Keratinocyte (primary cell): Measurements from ENCODE around the gene ZBTB11. TPM values are rescaled to one million over a fixed set of nuclear protein-coding genes. Genes with fewer than 3 reads are reported as not detected.

ENCODE experiments used
- DNase-seq: peaks from one replicate; pipeline ENCODE4 v3.0.0-alpha.2; 2011; ENCODE audit warnings: low read depth, missing footprints, low spot score
- FAIRE-seq: peaks from 2 replicates; lab custom pipeline; 2011; peaks lifted over from hg19 to GRCh38; lab: Jason Lieb, UNC
- H2AFZ ChIP-seq: 2 replicates; pipeline ENCODE4 v1.6.0; 2012; ENCODE audit warnings: low read length, control low read depth, inconsistent platforms; ENCODE audit not compliant: control insufficient read depth
- H3K27ac ChIP-seq: 2 replicates; pipeline ENCODE4 v1.5.1; 2011; ENCODE audit warnings: low read length; ENCODE audit not compliant: control insufficient read depth, insufficient read depth
- H3K27me3 ChIP-seq: 3 replicates; pipeline ENCODE4 v1.6.0; 2011; ENCODE audit warnings: low read length; ENCODE audit not compliant: control insufficient read depth, insufficient read depth; ENCODE audit errors: extremely low read depth
- H3K36me3 ChIP-seq, 2 experiments: 2 replicates in 1 of 2; 3 replicates in 1 of 2; pipeline ENCODE4 v1.5.1; 2011; ENCODE audit warnings: low read length in 2 of 2, mild to moderate bottlenecking in 1 of 2; ENCODE audit not compliant: control insufficient read depth in 2 of 2, insufficient read depth in 2 of 2; ENCODE audit errors: extremely low read depth in 1 of 2
- H3K4me1 ChIP-seq: 3 replicates; pipeline ENCODE4 v1.5.1; 2011; ENCODE audit warnings: low read length; ENCODE audit not compliant: control insufficient read depth, insufficient read depth; ENCODE audit errors: extremely low read depth
- H3K4me2 ChIP-seq: 3 replicates; pipeline ENCODE4 v1.6.0; 2011; ENCODE audit warnings: low read depth, low read length; ENCODE audit not compliant: control insufficient read depth, insufficient read depth; ENCODE audit errors: extremely low read depth
- H3K4me3 ChIP-seq, 3 experiments: fragments of 200-600 bp in 1 of 3; sonication (generic) in 1 of 3; 2 replicates in 2 of 3; 3 replicates in 1 of 3; pipeline ENCODE4 v1.5.1; 2011 to 2016; ENCODE audit warnings: low read length in 3 of 3, mild to moderate bottlenecking in 3 of 3, control low read depth in 2 of 3, inconsistent platforms in 1 of 3, low read depth in 1 of 3, mixed read lengths in 1 of 3, mixed run types in 1 of 3, moderate library complexity in 1 of 3; ENCODE audit not compliant: control insufficient read depth in 2 of 3, insufficient read depth in 2 of 3; ENCODE audit errors: extremely low read depth in 1 of 3
- H3K79me2 ChIP-seq: 2 replicates; pipeline ENCODE4 v1.6.0; 2012; ENCODE audit warnings: low read length; ENCODE audit not compliant: control insufficient read depth, insufficient read depth
- H3K9ac ChIP-seq: 3 replicates; pipeline ENCODE4 v1.6.0; 2011; ENCODE audit warnings: low read length; ENCODE audit not compliant: control insufficient read depth, insufficient read depth; ENCODE audit errors: extremely low read depth
- H3K9me1 ChIP-seq: 3 replicates; pipeline ENCODE4 v1.6.0; 2011; ENCODE audit warnings: low read length; ENCODE audit not compliant: control insufficient read depth, insufficient read depth; ENCODE audit errors: extremely low read depth
- H3K9me3 ChIP-seq: 2 replicates; pipeline ENCODE4 v1.5.1; 2012; ENCODE audit warnings: low read depth, low read length; ENCODE audit not compliant: control insufficient read depth
- H4K20me1 ChIP-seq: 3 replicates; pipeline ENCODE4 v1.6.0; 2011; ENCODE audit warnings: low read length; ENCODE audit not compliant: control insufficient read depth, insufficient read depth; ENCODE audit errors: extremely low read depth
- EZH2 ChIP-seq: IDR thresholded peaks from one replicate; pipeline ENCODE4 v1.6.1; 2012; ENCODE audit warnings: inconsistent platforms, mild to moderate bottlenecking, low read length, moderate library complexity
- dilution Hi-C: fragments of 300-500 bp; cut with MboI; formaldehyde crosslinking; loops from one replicate; pipeline ENCODE4 v1.7.0; 2020; ENCODE audit warnings: low sequenced_read_pairs; ENCODE audit not compliant: extremely low pct_ligation_motif_present
- polyA plus RNA-seq, 5 experiments: library from polyadenylated mRNA; depleted of rRNA in 3 of 5; stranded (reverse) in 3 of 5; stranded (forward) in 1 of 5; unstranded in 1 of 5; fragments of >200 nt; gene quantifications; 1 replicate in 1 of 5; 2 replicates in 3 of 5; 3 replicates in 1 of 5; pipeline versions ENCODE4 v1.2.1 to v1.2.3, GENCODE V29; 2011 to 2012; ENCODE audit warnings: missing spikeins in 2 of 5, low read depth in 1 of 5, low replicate concordance in 1 of 5
- TF ChIP-seq, protein P1 (sequence below), 3 experiments: IDR thresholded peaks in 1 of 3; conservative IDR thresholded peaks in 1 of 3; optimal IDR thresholded peaks in 1 of 3; 2 replicates in 2 of 3; 3 replicates in 1 of 3; pipeline versions ENCODE3 to v1.5.1; 2011; ENCODE audit warnings: low read length in 3 of 3, mild to moderate bottlenecking in 3 of 3, moderate library complexity in 2 of 3, control low read depth in 1 of 3, inconsistent platforms in 1 of 3; ENCODE audit not compliant: insufficient read depth in 2 of 3; ENCODE audit errors: extremely low read depth in 1 of 3

The ZBTB11 gene
- polyA plus RNA-seq, 1 donor (not counting 4 experiments of a cell fraction or from before 2014, with no cell fraction given), result 19.7 TPM

DNA sequence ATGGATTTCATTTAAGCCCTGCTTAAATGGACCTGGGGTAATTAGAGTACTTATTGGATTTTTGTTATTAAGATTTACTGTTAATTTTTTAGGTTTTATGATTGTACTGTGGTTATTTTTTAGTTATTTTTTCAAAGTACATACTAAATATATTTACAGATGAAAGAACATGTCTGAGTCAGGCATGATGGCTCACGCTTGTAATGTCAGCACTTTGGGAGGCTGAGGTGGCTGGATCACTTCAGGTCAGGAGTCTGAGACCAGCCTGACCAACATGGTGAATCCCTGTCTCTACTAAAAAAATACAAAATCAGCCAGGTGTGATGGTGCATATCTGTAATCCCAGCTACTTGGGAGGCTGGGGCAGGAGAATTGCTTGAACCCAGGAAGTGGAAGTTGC lies 25.8 kb upstream of the ZBTB11 start:
- Histone ChIP-seq H3K4me1 (peaks cover 14% of the 10 kb centered on the region), H4K20me1 (no peaks in the 10 kb centered on the region), H2AFZ (no peak overlapping the region), H3K27me3 (no peaks in the 10 kb centered on the region), H3K9ac (no peak overlapping the region), H3K9me1 (no peaks in the 10 kb centered on the region), H3K4me3 (no peak overlapping the region), H3K9me3 (no peaks in the 10 kb centered on the region), H3K27ac (peak overlapping the region; percentile 80), H3K4me2 (peak overlapping the region; percentile 45), H3K36me3 (no peaks in the 10 kb centered on the region), H3K79me2 (no peaks in the 10 kb centered on the region)
- dilution Hi-C loops, result no loop called here
- DNase-seq (no peak), FAIRE-seq (no peak)
- TF ChIP-seq, protein P1, sequence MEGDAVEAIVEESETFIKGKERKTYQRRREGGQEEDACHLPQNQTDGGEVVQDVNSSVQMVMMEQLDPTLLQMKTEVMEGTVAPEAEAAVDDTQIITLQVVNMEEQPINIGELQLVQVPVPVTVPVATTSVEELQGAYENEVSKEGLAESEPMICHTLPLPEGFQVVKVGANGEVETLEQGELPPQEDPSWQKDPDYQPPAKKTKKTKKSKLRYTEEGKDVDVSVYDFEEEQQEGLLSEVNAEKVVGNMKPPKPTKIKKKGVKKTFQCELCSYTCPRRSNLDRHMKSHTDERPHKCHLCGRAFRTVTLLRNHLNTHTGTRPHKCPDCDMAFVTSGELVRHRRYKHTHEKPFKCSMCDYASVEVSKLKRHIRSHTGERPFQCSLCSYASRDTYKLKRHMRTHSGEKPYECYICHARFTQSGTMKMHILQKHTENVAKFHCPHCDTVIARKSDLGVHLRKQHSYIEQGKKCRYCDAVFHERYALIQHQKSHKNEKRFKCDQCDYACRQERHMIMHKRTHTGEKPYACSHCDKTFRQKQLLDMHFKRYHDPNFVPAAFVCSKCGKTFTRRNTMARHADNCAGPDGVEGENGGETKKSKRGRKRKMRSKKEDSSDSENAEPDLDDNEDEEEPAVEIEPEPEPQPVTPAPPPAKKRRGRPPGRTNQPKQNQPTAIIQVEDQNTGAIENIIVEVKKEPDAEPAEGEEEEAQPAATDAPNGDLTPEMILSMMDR (optimal IDR thresholded peaks at IDR 0.05 in 1 of 3, IDR thresholded peaks at IDR 0.05 in 1 of 3, conservative IDR thresholded peaks at IDR 0.05 in 1 of 3; ENCODE audit: extremely low read depth in 1 of 3, insufficient read depth in 2 of 3, low read length in 3 of 3), result no peak
- no peak for TF ChIP-seq EZH2

DNA sequence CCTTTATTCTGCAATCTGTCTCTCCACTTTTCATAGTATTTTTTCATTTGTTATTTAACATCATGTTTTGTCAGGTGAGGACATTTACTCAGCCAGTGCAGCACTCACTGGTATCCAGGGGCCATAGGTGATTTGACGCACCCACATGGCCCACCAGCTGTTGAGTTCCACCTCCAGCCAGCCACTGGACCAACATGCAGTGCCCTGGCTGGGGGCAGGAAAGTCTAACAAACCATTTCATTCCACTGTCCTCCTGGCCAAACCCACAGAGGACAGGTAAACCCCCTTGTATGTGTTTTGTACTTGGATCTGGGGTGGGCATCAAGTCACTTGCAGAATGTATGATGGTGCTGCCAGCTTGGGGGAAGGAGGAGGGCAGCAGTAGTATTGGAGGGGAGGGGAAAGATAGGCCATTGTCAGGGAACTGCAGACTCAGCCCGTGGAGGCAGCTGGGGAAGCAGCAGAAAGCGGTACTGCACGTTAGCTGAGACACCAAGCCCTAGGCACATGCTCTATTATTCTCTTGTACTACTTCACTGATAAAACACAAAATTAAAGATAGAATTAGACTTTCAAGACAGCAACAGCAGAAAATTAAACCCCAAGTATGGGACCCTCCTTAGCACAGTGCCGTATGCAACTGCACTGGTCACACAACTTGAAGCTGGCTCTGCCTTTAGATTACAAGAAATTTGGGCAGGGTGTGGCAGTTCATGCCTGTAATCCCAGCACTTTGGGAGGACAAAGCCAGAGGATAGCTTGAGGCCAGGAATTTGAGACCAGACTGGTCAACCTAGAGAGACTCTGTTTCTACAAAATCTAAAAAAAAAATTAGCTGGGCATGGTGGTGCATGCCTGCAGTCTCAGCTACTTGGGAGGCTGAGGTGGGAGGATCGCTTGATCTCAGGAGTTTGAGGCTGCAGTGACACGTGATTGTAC lies 25.0 kb upstream of the ZBTB11 start:
- Histone ChIP-seq H3K9me3 (no peaks in the 10 kb centered on the region), H3K79me2 (no peaks in the 10 kb centered on the region), H3K9me1 (no peaks in the 10 kb centered on the region), H3K4me1 (peaks cover 14% of the 10 kb centered on the region), H4K20me1 (no peaks in the 10 kb centered on the region), H3K36me3 (no peaks in the 10 kb centered on the region), H2AFZ (no peak overlapping the region), H3K4me3 (no peak overlapping the region), H3K27ac (peak overlapping the region; percentile 80), H3K27me3 (no peaks in the 10 kb centered on the region), H3K9ac (no peak overlapping the region), H3K4me2 (no peak overlapping the region)
- no peak for TF ChIP-seq EZH2
- TF ChIP-seq, protein P1 (optimal IDR thresholded peaks at IDR 0.05 in 1 of 3, IDR thresholded peaks at IDR 0.05 in 1 of 3, conservative IDR thresholded peaks at IDR 0.05 in 1 of 3; ENCODE audit: extremely low read depth in 1 of 3, insufficient read depth in 2 of 3, low read length in 3 of 3), result no peak
- dilution Hi-C loops, result no loop called here
- FAIRE-seq (no peak), DNase-seq (no peak)
